HG03575 (cell line): Measurements from ENCODE around the gene F8A2.
"Not testable (repeated sequence)": the region's sequence is repeated elsewhere in the genome, so short reads cannot be mapped to it uniquely, and the experiment has no call there.

ENCODE experiments used
- ATAC-seq: cut with Tn5 transposase; IDR thresholded peaks from one replicate; pipeline ENCODE4 v1.9.1; 2021; ENCODE audit not compliant: unreplicated experiment, insufficient number of reproducible peaks, low FRiP score; ENCODE audit errors: extremely low read depth

The F8A2 gene

DNA sequence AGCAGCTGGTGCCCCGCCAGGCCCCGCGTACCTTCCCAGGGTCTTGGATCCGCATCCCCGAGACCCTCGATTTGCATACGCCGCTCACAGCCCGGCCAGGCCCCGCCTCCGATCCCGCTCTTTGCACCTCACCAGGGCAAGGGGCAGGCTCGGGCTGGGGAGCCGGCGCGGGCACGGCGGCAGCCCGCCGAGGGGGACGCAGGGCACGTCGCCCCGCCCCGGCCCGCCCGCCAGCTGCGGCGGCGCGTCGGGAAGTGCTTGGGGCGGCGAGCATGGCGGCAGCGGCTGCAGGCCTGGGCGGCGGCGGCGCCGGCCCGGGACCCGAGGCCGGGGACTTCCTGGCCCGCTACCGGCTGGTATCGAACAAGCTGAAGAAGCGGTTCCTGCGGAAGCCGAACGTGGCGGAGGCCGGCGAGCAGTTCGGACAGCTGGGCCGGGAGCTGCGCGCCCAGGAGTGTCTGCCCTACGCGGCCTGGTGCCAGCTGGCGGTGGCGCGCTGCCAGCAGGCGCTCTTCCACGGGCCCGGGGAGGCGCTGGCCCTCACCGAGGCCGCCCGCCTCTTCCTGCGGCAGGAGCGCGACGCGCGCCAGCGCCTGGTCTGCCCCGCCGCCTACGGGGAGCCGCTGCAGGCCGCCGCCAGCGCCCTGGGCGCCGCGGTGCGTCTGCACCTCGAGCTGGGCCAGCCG is at the start of gene F8A2:
Gene F8A2, plus strand, starts transcription at position 253 of the 686 bp plus-strand sequence. Its CDS starts 20 bp downstream, at position 273.
- not testable (repeated sequence) for ATAC-seq

DNA sequence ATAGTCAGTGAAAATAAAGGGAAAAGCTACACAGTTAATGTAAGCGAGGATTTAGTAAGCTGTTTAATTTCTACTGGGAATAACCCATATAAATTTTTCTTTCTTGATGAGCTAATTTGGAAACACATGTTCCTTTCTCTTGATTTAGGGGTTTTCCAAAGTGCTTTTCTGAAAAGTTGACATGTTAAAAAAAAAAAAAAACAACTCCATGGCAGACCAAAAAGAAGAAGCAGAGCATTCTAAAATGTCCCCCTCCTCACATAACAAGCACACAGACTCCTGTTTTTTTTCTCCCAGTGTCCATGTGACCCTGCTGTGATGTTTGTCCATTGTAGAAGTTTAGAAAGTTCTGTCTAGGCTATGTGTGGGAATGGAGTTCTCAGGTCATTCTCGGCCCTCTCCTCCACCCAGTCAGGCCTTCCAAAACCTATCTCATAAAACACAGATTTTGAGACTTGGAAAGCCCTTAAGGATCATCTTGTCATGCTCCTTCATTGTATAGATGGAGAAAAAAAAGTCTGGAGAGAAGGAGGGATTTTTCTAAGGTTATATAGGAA is 48.3 kb upstream of the F8A2 start:
- ATAC-seq, result no peak

DNA sequence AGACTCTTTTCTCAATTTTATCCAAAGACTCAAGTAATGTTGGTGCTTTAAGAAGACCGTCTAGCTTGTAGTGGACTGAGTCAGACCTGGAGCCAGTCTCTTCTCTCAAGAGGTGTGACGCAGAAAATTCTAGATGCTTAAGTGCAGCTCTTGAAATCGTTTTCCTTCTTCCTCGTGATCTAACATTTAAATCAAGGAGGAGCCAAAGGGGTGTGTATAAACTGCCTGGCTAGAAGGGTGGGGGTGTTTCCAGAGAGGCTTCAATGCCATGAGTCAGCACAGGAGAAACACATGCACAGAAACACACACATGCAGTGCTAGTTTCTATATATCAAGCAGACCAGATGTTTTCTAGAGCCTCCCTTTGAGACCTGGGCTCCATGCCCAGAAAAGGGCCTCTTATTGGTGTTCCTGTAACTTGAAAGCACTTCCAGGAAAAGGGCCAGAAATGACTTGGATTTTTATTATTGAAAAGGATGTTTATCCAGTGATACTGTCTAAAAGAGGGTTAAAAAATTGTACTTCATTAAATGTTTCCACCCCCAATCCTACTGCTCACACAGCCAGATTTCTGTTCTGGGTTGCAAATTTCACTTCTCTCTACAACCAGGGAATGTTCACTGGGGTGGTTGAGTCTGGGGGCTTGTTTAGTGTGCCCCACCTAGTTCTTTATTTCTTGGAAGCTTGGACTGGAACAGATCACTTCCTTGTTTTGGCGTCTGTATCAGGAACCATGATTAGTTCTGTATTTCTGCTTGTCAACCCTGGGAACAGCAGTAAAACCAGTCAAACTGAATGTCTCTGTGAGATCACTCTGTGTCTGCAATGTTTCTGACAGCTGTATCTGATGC is 47.2 kb upstream of the F8A2 start, which contains the start of gene CLIC2:
Gene CLIC2, minus strand, starts transcription at position 129 of the 851 bp plus-strand sequence. CDS start 187 bp downstream, outside the sequence.
- no peak for ATAC-seq

DNA sequence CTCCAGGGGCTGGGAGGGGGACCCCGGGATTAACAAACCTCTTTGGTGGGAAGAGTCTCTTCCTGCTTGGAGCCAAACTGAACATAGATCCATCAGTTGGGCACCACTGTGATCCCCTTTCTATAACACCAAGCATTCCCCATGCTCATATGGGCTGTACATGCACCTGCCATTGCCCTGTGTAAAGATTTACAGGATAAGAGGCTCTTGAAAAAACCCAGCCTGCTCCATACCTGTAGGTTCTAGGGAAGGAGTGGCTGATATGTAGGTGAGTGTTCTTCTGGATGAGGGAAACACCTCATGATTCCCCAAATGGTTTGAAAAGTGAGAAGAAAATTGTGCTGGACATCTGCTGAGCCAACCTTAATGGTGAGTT is 46.6 kb upstream of the F8A2 start:
- ATAC-seq, result not testable (repeated sequence)

DNA sequence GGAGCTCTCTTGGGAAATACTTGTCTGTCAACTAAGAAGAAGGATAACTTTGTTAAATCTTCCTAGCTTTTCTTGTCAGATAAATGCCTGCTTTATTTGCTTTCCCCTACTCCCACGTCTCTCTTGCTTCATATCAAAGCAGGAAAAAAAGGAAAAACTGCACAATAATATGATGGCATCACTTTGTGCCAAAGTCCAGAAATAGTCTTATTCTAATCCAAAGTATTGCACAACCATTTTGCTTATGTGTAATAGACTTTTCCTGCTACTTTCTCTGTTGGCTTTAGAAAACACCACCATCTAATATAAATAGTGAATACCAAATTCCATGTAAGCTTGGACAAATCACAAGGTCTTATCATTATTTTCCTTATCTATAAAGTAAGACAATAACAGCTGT is 36.2 kb upstream of the F8A2 start:
- not testable (repeated sequence) for ATAC-seq

DNA sequence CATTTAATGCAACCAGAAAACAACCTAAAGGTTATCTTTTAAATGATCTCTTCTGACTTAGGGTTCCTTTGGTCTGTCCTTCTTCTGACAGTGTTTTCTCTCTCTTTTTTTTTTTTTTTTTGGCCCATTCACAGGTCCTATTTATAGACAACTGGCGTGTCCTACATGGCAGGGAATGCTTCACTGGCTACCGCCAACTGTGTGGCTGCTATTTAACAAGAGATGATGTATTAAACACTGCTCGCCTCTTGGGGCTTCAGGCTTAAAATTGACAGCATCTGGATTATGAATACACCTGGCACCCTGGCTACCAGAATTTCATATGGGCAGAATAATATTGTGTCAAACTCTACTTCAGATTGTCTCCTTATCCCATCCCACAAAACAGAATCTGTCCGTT is 32.4 kb upstream of the F8A2 start:
- not testable (repeated sequence) for ATAC-seq

DNA sequence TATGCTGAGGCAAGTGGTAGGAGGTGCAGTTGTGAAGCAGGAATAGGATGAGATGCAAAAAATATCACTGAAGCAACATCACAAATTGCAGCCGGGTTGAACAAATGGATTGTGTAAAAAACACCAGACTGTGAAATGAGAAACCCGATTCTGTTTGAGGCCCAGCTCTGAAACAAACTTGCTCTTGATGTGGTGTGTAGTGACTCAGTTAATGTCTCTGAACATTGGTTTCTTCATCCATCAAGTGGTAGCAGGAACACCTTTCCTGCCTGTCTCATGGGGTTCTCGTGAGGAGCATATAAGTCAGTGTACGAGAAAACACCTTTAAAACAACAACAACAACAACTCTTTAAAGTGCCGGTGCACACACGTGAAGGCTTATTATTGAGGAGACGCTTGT is 18.2 kb upstream of the F8A2 start:
- ATAC-seq, result not testable (repeated sequence)

DNA sequence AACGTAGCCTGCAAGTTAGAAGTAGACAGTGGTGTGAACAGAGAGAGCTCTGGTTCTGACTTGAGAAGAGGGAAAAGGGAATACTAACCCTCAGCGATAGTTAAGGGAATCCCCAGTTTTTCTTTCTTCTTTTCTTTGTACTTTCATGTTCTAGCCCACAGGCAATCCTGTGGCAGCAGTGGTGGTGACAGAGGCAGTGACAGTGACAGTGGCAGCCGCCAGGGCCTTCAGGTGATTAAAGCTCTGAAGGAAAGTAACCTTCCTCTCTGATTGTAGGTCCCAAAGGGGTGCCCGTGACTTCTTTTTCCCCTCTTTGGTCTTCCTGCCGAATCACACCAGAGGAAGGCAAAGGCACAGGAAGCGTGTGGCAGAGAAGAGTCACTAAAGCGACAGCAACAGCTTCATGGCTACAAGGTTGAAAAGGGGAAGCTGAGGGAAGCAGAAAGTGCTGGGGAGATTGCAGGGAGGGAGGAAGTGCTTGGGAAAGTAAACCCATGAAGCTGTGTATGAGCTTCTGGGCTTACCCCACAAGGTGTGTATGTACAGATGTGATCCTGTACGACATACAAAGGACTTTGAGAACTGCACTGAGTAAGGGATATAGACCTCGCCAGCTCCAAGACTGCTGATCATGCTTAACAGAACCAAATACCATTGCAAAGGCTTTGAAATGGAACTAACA is 8.0 kb upstream of the F8A2 start:
- ATAC-seq, result not testable (repeated sequence)

DNA sequence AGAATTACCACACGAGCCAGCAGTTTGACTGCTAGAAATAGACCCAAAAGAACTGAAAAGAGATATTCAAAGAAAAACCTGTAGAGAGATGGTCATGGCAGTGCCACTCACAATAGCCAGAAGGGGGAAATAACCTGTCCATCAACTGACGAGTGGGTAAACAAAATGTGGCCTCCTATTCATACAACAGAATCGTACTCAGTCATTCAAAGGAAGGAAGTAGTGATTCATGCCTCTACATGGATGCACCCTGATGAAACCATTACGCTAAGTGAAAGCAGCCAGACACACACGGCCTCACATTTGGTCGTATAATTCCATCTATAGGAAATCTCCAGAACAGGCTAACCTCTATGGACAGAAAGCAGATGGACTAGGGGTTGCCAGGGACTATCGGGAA is 2.1 kb upstream of the F8A2 start:
- ATAC-seq, result not testable (repeated sequence)

DNA sequence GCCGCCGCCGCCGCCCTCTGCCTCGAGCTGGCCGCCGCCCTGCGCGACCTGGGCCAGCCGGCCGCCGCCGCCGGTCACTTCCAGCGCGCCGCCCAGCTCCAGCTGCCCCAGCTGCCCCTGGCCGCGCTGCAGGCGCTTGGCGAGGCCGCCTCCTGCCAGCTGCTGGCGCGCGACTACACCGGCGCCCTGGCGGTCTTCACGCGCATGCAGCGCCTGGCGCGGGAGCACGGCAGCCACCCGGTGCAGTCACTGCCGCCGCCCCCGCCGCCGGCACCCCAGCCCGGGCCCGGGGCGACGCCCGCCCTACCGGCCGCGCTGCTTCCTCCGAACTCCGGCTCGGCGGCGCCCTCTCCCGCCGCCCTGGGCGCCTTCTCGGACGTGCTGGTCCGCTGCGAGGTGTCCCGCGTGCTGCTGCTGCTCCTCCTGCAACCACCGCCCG is 653 bp downstream of the F8A2 start:
- not testable (repeated sequence) for ATAC-seq

DNA sequence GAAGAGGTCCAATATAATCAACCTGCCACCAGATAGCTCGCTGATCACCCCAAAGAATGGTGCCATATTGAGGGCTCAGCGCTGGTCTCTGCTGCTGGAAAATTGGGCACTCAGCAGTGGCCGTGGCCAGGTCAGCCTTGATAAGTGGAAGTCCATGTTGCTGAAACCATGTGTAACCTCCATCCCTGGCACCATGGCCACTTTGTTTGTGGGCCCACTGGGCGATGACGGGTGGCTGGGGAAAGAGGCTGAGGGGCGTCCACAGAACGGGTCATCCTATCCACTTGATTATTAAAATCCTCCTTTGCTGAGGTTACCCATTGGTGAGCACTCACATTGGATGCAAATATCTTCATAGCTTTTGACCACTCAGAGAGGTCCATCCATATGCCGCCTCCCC is 7.7 kb downstream of the F8A2 start:
- no peak for ATAC-seq

DNA sequence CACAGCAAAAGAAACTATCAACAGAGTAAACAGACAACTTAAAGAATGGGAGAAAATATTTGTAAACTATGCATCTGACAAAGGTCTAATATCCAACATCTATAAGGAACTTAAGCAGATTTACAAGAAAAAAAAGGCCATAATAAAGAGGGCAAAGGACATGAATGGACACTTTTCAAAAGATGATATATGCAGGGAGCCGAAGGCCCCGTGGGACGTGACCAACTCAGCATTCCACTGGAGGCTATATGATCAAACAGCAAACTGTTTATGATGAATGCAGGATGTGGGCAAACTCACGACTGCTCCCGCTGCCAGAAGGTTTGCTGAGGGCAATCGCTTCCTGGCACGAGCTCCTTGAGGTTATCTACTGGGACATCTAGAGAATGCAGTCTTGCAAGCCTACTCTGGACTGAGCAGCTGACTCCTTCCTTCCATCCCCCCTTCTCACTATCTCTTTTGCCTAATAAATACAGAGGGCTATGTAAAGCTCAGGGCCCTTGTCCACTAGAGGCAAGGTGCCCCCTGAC is 12.9 kb downstream of the F8A2 start:
- ATAC-seq, result not testable (repeated sequence)

DNA sequence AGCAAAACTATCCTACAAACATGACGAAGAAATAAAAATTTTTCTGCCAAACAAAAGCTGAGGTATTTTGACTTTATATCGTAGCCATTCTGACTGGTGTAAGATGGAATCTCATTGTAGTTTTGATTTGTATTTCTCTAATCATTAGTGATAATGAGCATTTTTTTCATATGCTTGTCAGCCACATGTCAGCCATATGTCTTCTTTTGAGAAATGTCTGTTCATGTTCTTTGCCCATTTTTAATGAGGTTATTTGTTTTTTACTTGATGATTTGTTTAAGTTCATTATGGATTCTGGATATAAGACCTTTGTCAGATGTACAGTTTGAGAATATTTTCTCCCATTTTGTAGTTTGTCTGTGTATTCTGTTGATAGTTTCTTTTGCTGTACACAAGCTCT is 24.5 kb downstream of the F8A2 start:
- no peak for ATAC-seq

DNA sequence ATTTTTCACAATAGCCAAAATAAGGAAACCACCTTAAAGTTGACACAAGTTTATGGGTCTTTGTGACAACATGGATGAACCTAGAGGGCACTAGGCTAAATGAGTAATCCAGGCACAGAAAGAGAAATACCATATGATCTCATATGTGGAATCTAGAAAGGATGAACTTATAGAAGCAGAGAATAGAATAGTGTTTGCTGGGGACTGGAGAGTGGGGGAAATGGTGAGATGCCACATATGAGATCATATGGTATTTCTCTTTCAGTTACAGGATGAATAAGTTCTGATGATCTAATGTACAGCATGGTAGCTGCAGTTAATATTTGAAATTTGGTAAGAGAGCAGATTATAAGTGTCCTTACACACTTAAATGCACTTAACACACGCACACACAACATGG is 35.9 kb downstream of the F8A2 start:
- no peak for ATAC-seq
